A549 (cell line): ENCODE measurements around the gene ENO3. TPM values are rescaled to one million over a fixed set of nuclear protein-coding genes. Genes with fewer than 3 reads are reported as not detected.

Source experiments
- ATAC-seq, 2 experiments: fragments of 200-7000 bp in 1 of 2; fragments of >200 bp in 1 of 2; cut with Nextera tagmentation in 1 of 2; cut with Tn5 transposase in 1 of 2; 3 replicates each; pipeline versions ENCODE4 v1.8.0 to v1.9.1; 2018 to 2020; ENCODE audit warnings: mild to moderate bottlenecking in 1 of 2, moderate library complexity in 1 of 2
- CTCF ChIA-PET: fragments of 300-600 bp; sonication (Branson Sonifier 250); formaldehyde crosslinking; extraction: SDS; loops from one replicate; lab custom pipeline; 2021; ENCODE audit warnings: antibody characterized with exemption, inconsistent platforms; lab: Yijun Ruan, JAX
- POLR2A ChIA-PET: fragments of 350-600 bp; formaldehyde crosslinking; extraction: SDS; loops from one replicate; lab custom pipeline; 2021; ENCODE audit warnings: antibody characterized with exemption, inconsistent platforms; lab: Yijun Ruan, JAX
- DNase-seq, 2 experiments: peaks; one replicate each; pipeline versions ENCODE4 v3.0.0 to v3.0.0-alpha.2; 2011 to 2016; ENCODE audit warnings: low read depth in 1 of 2, low spot score in 1 of 2
- FAIRE-seq: peaks from 2 replicates; lab custom pipeline; 2011; peaks lifted over from hg19 to GRCh38; lab: Jason Lieb, UNC
- H3K27ac ChIP-seq, 2 experiments: fragments of >200 bp; sonication (Bioruptor Twin); formaldehyde crosslinking; 3 replicates each; pipeline ENCODE4 v1.5.1; 2016 to 2017
- H3K4me1 ChIP-seq: fragments of >200 bp; sonication (Bioruptor Twin); formaldehyde crosslinking; 3 replicates; pipeline ENCODE4 v1.6.1; 2016
- H3K4me2 ChIP-seq: fragments of >200 bp; sonication (Bioruptor Twin); formaldehyde crosslinking; 3 replicates; pipeline ENCODE4 v1.6.1; 2016
- H3K4me3 ChIP-seq: fragments of >200 bp; sonication (Bioruptor Twin); formaldehyde crosslinking; 3 replicates; pipeline ENCODE4 v1.5.1; 2016
- H3K9me3 ChIP-seq: fragments of >200 bp; sonication (Bioruptor Twin); formaldehyde crosslinking; 3 replicates; pipeline ENCODE4 v1.6.1; 2016
- CBX8 ChIP-seq: fragments of 200-600 bp; sonication (generic); IDR thresholded peaks from 2 replicates; pipeline ENCODE4 v1.6.1; 2016
- CEBPB ChIP-seq, 2 experiments: fragments of >200 bp in 1 of 2; sonication (Bioruptor Twin) in 1 of 2; formaldehyde crosslinking in 1 of 2; IDR thresholded peaks; 2 replicates each; pipeline ENCODE4 v1.6.1; 2012 to 2016
- CHD2 ChIP-seq: fragments of 150-350 bp; IDR thresholded peaks from 2 replicates; pipeline ENCODE4 v1.6.1; 2014; ENCODE audit warnings: low read length; ENCODE audit not compliant: partially characterized antibody
- ESRRA ChIP-seq: fragments of 150-350 bp; IDR thresholded peaks from 2 replicates; pipeline ENCODE4 v1.6.1; 2014; ENCODE audit warnings: mild to moderate bottlenecking, low read length, borderline replicate concordance
- FOXS1 ChIP-seq: fragments of 250-450 bp; sonication (Bioruptor Pico); IDR thresholded peaks from 2 replicates; pipeline ENCODE4 v1.5.0; 2020; ENCODE audit warnings: mild to moderate bottlenecking, moderate library complexity
- HOXA7 ChIP-seq: fragments of 250-450 bp; sonication (Bioruptor Pico); IDR thresholded peaks from 2 replicates; pipeline ENCODE4 v1.5.0; 2020; ENCODE audit warnings: mild to moderate bottlenecking, moderate library complexity
- KDM1A ChIP-seq: fragments of 200-600 bp; sonication (generic); IDR thresholded peaks from 2 replicates; pipeline ENCODE4 v1.6.1; 2016; ENCODE audit warnings: low read depth, mild to moderate bottlenecking
- KDM5A ChIP-seq: fragments of 200-600 bp; sonication (generic); IDR thresholded peaks from 2 replicates; pipeline ENCODE4 v1.6.1; 2016; ENCODE audit warnings: antibody characterized with exemption, mild to moderate bottlenecking
- MAX ChIP-seq: IDR thresholded peaks from 2 replicates; pipeline ENCODE4 v1.6.1; 2012
- NPAS2 ChIP-seq: fragments of 250-450 bp; sonication (Bioruptor Pico); IDR thresholded peaks from 2 replicates; pipeline ENCODE4 v1.8.0; 2022; ENCODE audit warnings: mild to moderate bottlenecking, moderate library complexity, borderline replicate concordance
- NR3C1 ChIP-seq: fragments of >200 bp; sonication (Bioruptor Twin); formaldehyde crosslinking; IDR thresholded peaks from 3 replicates; pipeline ENCODE4 v1.6.1; 2017
- PBX3 ChIP-seq: IDR thresholded peaks from 2 replicates; pipeline ENCODE4 v1.6.1; 2012
- PHF8 ChIP-seq: fragments of 200-600 bp; sonication (generic); IDR thresholded peaks from 2 replicates; pipeline ENCODE4 v1.6.1; 2016; ENCODE audit warnings: low read depth, mild to moderate bottlenecking, antibody characterized with exemption, moderate library complexity, borderline replicate concordance
- POLR2AphosphoS2 ChIP-seq: conservative IDR thresholded peaks from 2 replicates; pipeline ENCODE4 v1.6.1; 2012; ENCODE audit warnings: low read length, improper control_type of control experiment, inconsistent platforms
- REST ChIP-seq: fragments of 200-600 bp; sonication (generic); IDR thresholded peaks from 2 replicates; pipeline ENCODE4 v1.6.1; 2016; ENCODE audit warnings: antibody characterized with exemption, mild to moderate bottlenecking, moderate library complexity
- RNF2 ChIP-seq: fragments of 200-600 bp; sonication (generic); IDR thresholded peaks from 2 replicates; pipeline ENCODE4 v1.6.1; 2016; ENCODE audit warnings: low read depth, mild to moderate bottlenecking, antibody characterized with exemption, moderate library complexity, borderline replicate concordance
- TFCP2L1 ChIP-seq: fragments of 250-450 bp; sonication (Bioruptor Pico); IDR thresholded peaks from 2 replicates; pipeline ENCODE4 v1.5.0; 2021; ENCODE audit warnings: mild to moderate bottlenecking
- ZC3H11A ChIP-seq: fragments of 450-650 bp; IDR thresholded peaks from 2 replicates; pipeline ENCODE4 v1.6.1; 2014; ENCODE audit warnings: antibody characterized with exemption, mild to moderate bottlenecking
- ZSCAN20 ChIP-seq: fragments of 250-450 bp; sonication (Bioruptor Pico); IDR thresholded peaks from 2 replicates; pipeline ENCODE4 v1.8.0; 2022; ENCODE audit warnings: mild to moderate bottlenecking, moderate library complexity
- WGBS: methylation state at CpG from one replicate; pipeline ENCODE4 v1.1.6; 2017; ENCODE audit errors: missing lambda C conversion rate; 5-methylcytosine and 5-hydroxymethylcytosine counted together
- polyA plus RNA-seq, 4 experiments: library from polyadenylated mRNA; depleted of rRNA in 3 of 4; stranded (reverse); fragments of >200 nt; fragmentation: RNase III in 1 of 4; extraction: RNeasy Plus Mini Kit Qiagen cat#74134 plus additional on column Dnase treatment in 1 of 4; gene quantifications; 2 replicates in 3 of 4; 3 replicates in 1 of 4; pipeline ENCODE4 v1.2.3, GENCODE V29; 2011 to 2017
- TF ChIP-seq, protein P1 (sequence below): IDR thresholded peaks from 2 replicates; pipeline ENCODE4 v1.6.1; 2012; ENCODE audit warnings: low read depth, borderline replicate concordance

ENO3 gene
- polyA plus RNA-seq, 2 of the 4 experiments (the other 2 are of a cell fraction), result 52.5 to 109 TPM

GRCh38 chr17:4939796-4940554 is 10.9 kb upstream of the ENO3 start, which contains the start of the genes RNF167 and SLC25A11 (continued):
- TF ChIP-seq TFCP2L1 (CRISPR knock-in tag) (peak; percentile 76; the same call in 1 of the 2 replicates), NR3C1 (no peak), NPAS2 (CRISPR knock-in tag) (no peak), CEBPB (IDR thresholded peaks at IDR 0.05) (peak in 1 of 2 experiments; percentile 24; a peak in 1 of 4 replicates), KDM5A (peak; percentile 71; the same call in 1 of the 2 replicates), FOXS1 (CRISPR knock-in tag) (no peak), CHD2 (peak; percentile 100), ESRRA (0 out of 2 replicates have a peak, but pooled peaks have one; percentile 51), PHF8 (peak; percentile 87), PBX3 (peak; percentile 21; the same call in 1 of the 2 replicates), MAX (peak; percentile 76), REST (peak; percentile 100), KDM1A (no peak)
- TF ChIP-seq, protein P1, sequence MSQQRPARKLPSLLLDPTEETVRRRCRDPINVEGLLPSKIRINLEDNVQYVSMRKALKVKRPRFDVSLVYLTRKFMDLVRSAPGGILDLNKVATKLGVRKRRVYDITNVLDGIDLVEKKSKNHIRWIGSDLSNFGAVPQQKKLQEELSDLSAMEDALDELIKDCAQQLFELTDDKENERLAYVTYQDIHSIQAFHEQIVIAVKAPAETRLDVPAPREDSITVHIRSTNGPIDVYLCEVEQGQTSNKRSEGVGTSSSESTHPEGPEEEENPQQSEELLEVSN, result peak; percentile 61

GRCh38 chr17:4940555-4941318 is 10.2 kb upstream of the ENO3 start:
- Histone ChIP-seq H3K27ac (peak overlapping the region; percentile 89 to 93), H3K4me2 (peak overlapping the region; percentile 90), H3K4me3 (peak overlapping the region; percentile 85), H3K4me1 (peaks cover 56% of the 10 kb centered on the region), H3K9me3 (no peaks in the 10 kb centered on the region)
- TF ChIP-seq TFCP2L1 (CRISPR knock-in tag), result peak; percentile 58; the same call in 1 of the 2 replicates
- TF ChIP-seq POLR2AphosphoS2, result peak; percentile 89
- TF ChIP-seq PHF8, result 0 out of 2 replicates have a peak, but pooled peaks have one; percentile 19
- peak in 1 of 2 experiments; percentile 66; a peak in 2 of 4 replicates for TF ChIP-seq CEBPB (IDR thresholded peaks at IDR 0.05)
- no peak for TF ChIP-seq ZSCAN20 (CRISPR knock-in tag)
- no peak for TF ChIP-seq ZC3H11A
- 0 out of 2 replicates have a peak, but pooled peaks have one; percentile 31 for TF ChIP-seq HOXA7 (CRISPR knock-in tag)
- no peak for TF ChIP-seq NPAS2 (CRISPR knock-in tag)
- 0 out of 2 replicates have a peak, but pooled peaks have one; percentile 30 for TF ChIP-seq PBX3
- TF ChIP-seq RNF2, result no peak
- peak; percentile 69 for TF ChIP-seq KDM5A
- TF ChIP-seq REST, result no peak
- TF ChIP-seq, protein P1, result 0 out of 2 replicates have a peak, but pooled peaks have one; percentile 17
- no peak for TF ChIP-seq CBX8
- DNase-seq (peak in 1 of 2 experiments; percentile 97), ATAC-seq (peak; percentile 69 to 76), FAIRE-seq (peak; percentile 54)
- 2% methylated on average over 29 of the region's 29 CpGs for WGBS
- POLR2A ChIA-PET, result interaction anchor here (0.8 to 3.2 kb wide), 19 partner anchors 9 to 231 kb away, joined by 3 to 83 read pairs (median 7); partner anchors contain the start of genes ARRB2, CAMTA2, CHRNE and ENO3
- CTCF ChIA-PET, result interaction anchor here (0.8 to 3.5 kb wide), 14 partner anchors 12 to 105 kb away, joined by 3 to 33 read pairs (median 8); partner anchors contain the start of genes CAMTA2, CHRNE and SPAG7
